Mesenchymal stem cell (in vitro differentiated cells and primary cell): Measurements from ENCODE around the gene C6orf15.

Source experiments
- DNase-seq: peaks from one replicate; pipeline ENCODE4 v3.0.0-alpha.2; 2013
- H2AFZ ChIP-seq: one replicate; pipeline ENCODE4 v1.6.1; 2013; ENCODE audit warnings: low read depth, mild to moderate bottlenecking, control low read depth, inconsistent platforms, low read length, moderate library complexity
- H2AK5ac ChIP-seq: 2 replicates; pipeline ENCODE4 v1.6.1; 2013; ENCODE audit warnings: low read length, moderate library complexity, mild to moderate bottlenecking, inconsistent platforms; ENCODE audit not compliant: severe bottlenecking
- H2BK120ac ChIP-seq: one replicate; pipeline ENCODE4 v1.6.1; 2013; ENCODE audit warnings: low read depth, mild to moderate bottlenecking, inconsistent platforms, low read length, moderate library complexity
- H2BK12ac ChIP-seq, 2 experiments: one replicate each; pipeline ENCODE4 v1.6.1; 2013; ENCODE audit warnings: inconsistent platforms in 2 of 2, low read length in 2 of 2, mild to moderate bottlenecking in 2 of 2, moderate library complexity in 2 of 2, control low read depth in 1 of 2
- H2BK15ac ChIP-seq: one replicate; pipeline ENCODE4 v1.6.1; 2013; ENCODE audit warnings: mild to moderate bottlenecking, low read depth, inconsistent platforms; ENCODE audit not compliant: poor library complexity, severe bottlenecking
- H2BK5ac ChIP-seq: 2 replicates; pipeline ENCODE4 v1.6.1; 2013; ENCODE audit warnings: low read depth, mild to moderate bottlenecking, low read length, control low read depth, inconsistent platforms; ENCODE audit not compliant: poor library complexity, severe bottlenecking
- H3K14ac ChIP-seq, 2 experiments: one replicate each; pipeline ENCODE4 v1.6.1; 2013; ENCODE audit warnings: inconsistent platforms in 2 of 2, low read length in 2 of 2, control low read depth in 1 of 2, mild to moderate bottlenecking in 1 of 2, moderate library complexity in 1 of 2
- H3K18ac ChIP-seq, 2 experiments: one replicate each; pipeline ENCODE4 v1.6.1; 2013; ENCODE audit warnings: inconsistent platforms in 2 of 2, low read length in 2 of 2, control low read depth in 1 of 2, low read depth in 1 of 2, mild to moderate bottlenecking in 1 of 2
- H3K23ac ChIP-seq, 2 experiments: one replicate each; pipeline ENCODE4 v1.6.1; 2013; ENCODE audit warnings: inconsistent platforms in 2 of 2, low read length in 2 of 2, mild to moderate bottlenecking in 2 of 2, moderate library complexity in 2 of 2, control low read depth in 1 of 2
- H3K27ac ChIP-seq: 2 replicates; pipeline ENCODE4 v1.5.1; 2013; ENCODE audit warnings: mild to moderate bottlenecking, moderate library complexity, low read length, control low read depth, inconsistent platforms; ENCODE audit not compliant: poor library complexity, severe bottlenecking
- H3K27me3 ChIP-seq, 2 experiments: 2 replicates each; pipeline versions ENCODE4 v1.6.1 to v1.7.0; 2013; ENCODE audit warnings: low read length in 2 of 2, mild to moderate bottlenecking in 2 of 2, moderate library complexity in 2 of 2, control low read depth in 1 of 2, inconsistent platforms in 1 of 2; ENCODE audit not compliant: control insufficient read depth in 1 of 2, insufficient read depth in 1 of 2
- H3K36me3 ChIP-seq, 2 experiments: 2 replicates each; pipeline versions ENCODE4 v1.6.1 to v1.7.0; 2013; ENCODE audit warnings: low read length in 2 of 2, control low read depth in 1 of 2, inconsistent platforms in 1 of 2, low read depth in 1 of 2, mild to moderate bottlenecking in 1 of 2; ENCODE audit not compliant: insufficient read depth in 2 of 2, control insufficient read depth in 1 of 2
- H3K4ac ChIP-seq, 2 experiments: one replicate each; pipeline ENCODE4 v1.6.1; 2013; ENCODE audit warnings: inconsistent platforms in 2 of 2, low read length in 2 of 2, mild to moderate bottlenecking in 2 of 2, moderate library complexity in 2 of 2, control low read depth in 1 of 2, low read depth in 1 of 2
- H3K4me1 ChIP-seq: 2 replicates; pipeline ENCODE4 v1.6.1; 2013; ENCODE audit warnings: low read depth, low read length, control low read depth; ENCODE audit not compliant: control insufficient read depth, insufficient read depth
- H3K4me2 ChIP-seq: 2 replicates; pipeline ENCODE4 v1.6.1; 2013; ENCODE audit warnings: low read length, mild to moderate bottlenecking, inconsistent platforms; ENCODE audit not compliant: poor library complexity, severe bottlenecking
- H3K4me3 ChIP-seq, 2 experiments: 2 replicates each; pipeline versions ENCODE4 v1.5.1 to v1.7.0; 2013; ENCODE audit warnings: low read length in 2 of 2, mild to moderate bottlenecking in 2 of 2, control low read depth in 1 of 2, low read depth in 1 of 2; ENCODE audit not compliant: insufficient read depth in 1 of 2
- H3K79me1 ChIP-seq: replicated peaks from 2 replicates; pipeline ENCODE4 v1.6.1; 2013; ENCODE audit warnings: mild to moderate bottlenecking, control low read depth, low read length, inconsistent platforms; ENCODE audit not compliant: poor library complexity, severe bottlenecking
- H3K9ac ChIP-seq: 2 replicates; pipeline ENCODE4 v1.7.0; 2013; ENCODE audit warnings: mild to moderate bottlenecking, low read length, moderate library complexity
- H3K9me3 ChIP-seq: 2 replicates; pipeline ENCODE4 v1.7.0; 2013; ENCODE audit warnings: mild to moderate bottlenecking, low read length; ENCODE audit not compliant: control insufficient read depth
- H4K8ac ChIP-seq: one replicate; pipeline ENCODE4 v1.6.1; 2013; ENCODE audit warnings: inconsistent platforms, mild to moderate bottlenecking, low read length, moderate library complexity
- H4K91ac ChIP-seq: one replicate; pipeline ENCODE4 v1.6.1; 2013; ENCODE audit warnings: mild to moderate bottlenecking, low read length, inconsistent platforms
- WGBS: methylation state at CpG from one replicate; pipeline ENCODE4 v1.1.7; 2013; ENCODE audit warnings: mixed read lengths; 5-methylcytosine and 5-hydroxymethylcytosine counted together

C6orf15 gene

GRCh38 chr6:31131595-31131994 is 19.2 kb upstream of the C6orf15 start:
- Histone ChIP-seq H4K91ac (no peak overlapping the region), H2AK5ac (no peak overlapping the region), H4K8ac (no peak overlapping the region), H3K79me1 (no peaks in the 10 kb centered on the region), H3K27me3 (peaks cover 13 to 28% of the 10 kb centered on the region in 2 experiments), H3K4me2 (no peak overlapping the region), H2BK12ac (no peak overlapping the region), H3K9me3 (no peaks in the 10 kb centered on the region), H3K36me3 (no peaks in the 10 kb centered on the region), H3K4me3 (no peak overlapping the region), H3K9ac (no peak overlapping the region), H3K18ac (no peak overlapping the region), H3K27ac (no peak overlapping the region), H2BK120ac (no peak overlapping the region), H3K4me1 (peaks cover 3% of the 10 kb centered on the region), H3K14ac (no peak overlapping the region), H2BK15ac (no peak overlapping the region), H2BK5ac (no peak overlapping the region), H2AFZ (no peak overlapping the region), H3K23ac (no peak overlapping the region), H3K4ac (no peak overlapping the region)
- no peak for DNase-seq
- 91% methylated on average over 3 of the region's 3 CpGs for WGBS

DNA sequence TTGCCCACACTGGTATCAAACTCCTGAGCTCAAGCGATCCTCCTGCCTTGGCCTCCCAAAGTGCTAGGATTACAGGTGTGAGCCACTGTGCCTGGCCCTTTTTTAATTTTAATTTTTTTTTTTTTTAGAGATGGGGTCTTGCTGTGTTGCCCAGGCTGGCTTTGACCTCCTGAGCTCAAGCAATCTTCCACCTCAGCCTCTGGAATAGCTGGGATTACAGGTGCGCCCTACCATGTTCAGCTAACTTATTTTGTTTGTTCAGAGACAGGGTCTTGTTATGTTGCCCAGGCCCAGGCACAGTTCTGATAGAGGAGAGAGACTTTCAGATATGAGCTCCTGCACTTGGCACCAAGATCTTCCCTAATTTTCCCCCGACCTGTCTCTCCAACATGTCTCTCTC is 18.4 kb upstream of the C6orf15 start:
- H3K36me3 ChIP-seq: peaks cover 0 to 2% of the 10 kb centered on the region in 2 experiments
- H2BK5ac ChIP-seq: no peak overlapping the region
- no peak overlapping the region for H2AK5ac ChIP-seq
- no peak overlapping the region for H3K4ac ChIP-seq
- no peak overlapping the region for H3K23ac ChIP-seq
- H3K27me3 ChIP-seq: peaks cover 13 to 29% of the 10 kb centered on the region in 2 experiments
- no peak overlapping the region for H3K27ac ChIP-seq
- no peak overlapping the region for H2BK120ac ChIP-seq
- no peak overlapping the region for H3K9ac ChIP-seq
- H2AFZ ChIP-seq: no peak overlapping the region
- no peaks in the 10 kb centered on the region for H3K79me1 ChIP-seq
- H3K4me3 ChIP-seq: no peak overlapping the region
- H3K4me2 ChIP-seq: no peak overlapping the region
- DNase-seq: no peak
- no peak overlapping the region for H2BK15ac ChIP-seq
- H4K91ac ChIP-seq: no peak overlapping the region
- no peak overlapping the region for H3K18ac ChIP-seq
- peaks cover 10% of the 10 kb centered on the region for H3K4me1 ChIP-seq
- 91% methylated on average over 2 of the region's 3 CpGs for WGBS
- no peaks in the 10 kb centered on the region for H3K9me3 ChIP-seq
- H3K14ac ChIP-seq: no peak overlapping the region
- H4K8ac ChIP-seq: no peak overlapping the region
- no peak overlapping the region for H2BK12ac ChIP-seq

DNA sequence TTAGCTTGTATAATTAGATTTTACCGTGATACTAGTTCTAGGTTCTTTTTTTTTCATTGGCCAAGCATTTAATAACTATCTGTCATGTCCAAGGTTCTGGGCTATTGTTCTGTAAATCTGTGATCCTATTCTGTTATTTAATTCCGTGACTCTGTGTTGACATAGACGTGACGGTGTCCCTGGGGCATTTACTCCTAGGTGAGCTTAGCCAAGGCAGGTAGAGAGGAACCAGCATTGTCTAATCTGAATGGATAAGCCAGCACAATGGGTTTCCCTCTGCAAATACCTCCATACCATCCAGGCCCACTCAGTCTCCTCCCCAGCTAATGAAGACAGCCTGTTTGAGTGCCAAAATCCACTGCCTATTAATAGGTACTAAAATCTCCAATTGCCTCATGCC is 16.8 kb upstream of the C6orf15 start:
- Histone ChIP-seq H2BK120ac (no peak overlapping the region), H4K91ac (no peak overlapping the region), H3K27me3 (peaks cover 13 to 29% of the 10 kb centered on the region in 2 experiments), H3K4me2 (no peak overlapping the region), H3K9me3 (no peaks in the 10 kb centered on the region), H3K4ac (no peak overlapping the region), H2BK12ac (no peak overlapping the region), H3K36me3 (peaks cover 0 to 2% of the 10 kb centered on the region in 2 experiments), H3K9ac (no peak overlapping the region), H3K79me1 (no peaks in the 10 kb centered on the region), H3K14ac (no peak overlapping the region), H3K4me3 (no peak overlapping the region), H3K23ac (no peak overlapping the region), H3K18ac (no peak overlapping the region), H3K4me1 (peaks cover 18% of the 10 kb centered on the region), H2BK15ac (no peak overlapping the region), H4K8ac (no peak overlapping the region), H3K27ac (no peak overlapping the region), H2AK5ac (no peak overlapping the region), H2BK5ac (no peak overlapping the region), H2AFZ (no peak overlapping the region)
- 87% methylated on average over 3 of the region's 4 CpGs for WGBS
- no peak for DNase-seq

DNA sequence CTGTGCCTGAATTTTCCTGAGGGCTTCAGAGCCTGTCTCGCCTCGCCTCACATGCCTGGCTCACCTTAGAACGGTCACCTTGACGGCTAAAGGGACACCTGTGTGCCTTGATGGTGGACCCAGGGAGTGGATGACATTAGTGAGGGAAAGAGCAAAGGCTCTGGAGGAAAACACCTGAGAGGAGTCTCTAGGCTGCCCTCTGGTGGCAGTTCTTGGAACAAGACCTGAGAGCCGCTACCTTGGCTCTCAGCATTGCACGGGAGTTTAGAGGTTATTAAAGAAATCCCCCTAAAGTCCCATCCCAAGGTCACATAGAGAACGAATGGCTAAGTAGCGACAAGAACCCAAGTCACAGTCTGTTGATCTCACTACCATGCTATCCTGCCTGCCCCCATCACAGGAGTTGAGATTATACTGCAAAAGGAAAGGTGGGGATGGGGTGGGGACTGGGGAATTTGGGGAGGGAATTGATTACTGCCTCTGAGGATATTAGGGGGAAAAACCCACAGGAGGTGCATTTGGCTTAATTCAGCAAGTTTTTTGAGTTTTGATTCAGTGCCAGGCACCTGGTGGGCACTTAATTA is 15.8 kb upstream of the C6orf15 start:
- H3K14ac ChIP-seq: no peak overlapping the region
- H3K9ac ChIP-seq: no peak overlapping the region
- peaks cover 27% of the 10 kb centered on the region for H3K4me1 ChIP-seq
- H3K4me2 ChIP-seq: no peak overlapping the region
- WGBS: 1% methylated on average over 8 of the region's 8 CpGs
- no peaks in the 10 kb centered on the region for H3K9me3 ChIP-seq
- no peaks in the 10 kb centered on the region for H3K79me1 ChIP-seq
- no peak overlapping the region for H2BK15ac ChIP-seq
- no peak overlapping the region for H3K18ac ChIP-seq
- no peak overlapping the region for H3K4me3 ChIP-seq
- H2BK120ac ChIP-seq: no peak overlapping the region
- H3K23ac ChIP-seq: no peak overlapping the region
- peaks cover 13 to 31% of the 10 kb centered on the region in 2 experiments for H3K27me3 ChIP-seq
- no peak overlapping the region for H2BK5ac ChIP-seq
- no peak overlapping the region for H3K4ac ChIP-seq
- H2AFZ ChIP-seq: no peak overlapping the region
- H4K8ac ChIP-seq: no peak overlapping the region
- no peak overlapping the region for H3K27ac ChIP-seq
- peak; percentile 45 for DNase-seq
- no peak overlapping the region for H4K91ac ChIP-seq
- peaks cover 0 to 2% of the 10 kb centered on the region in 2 experiments for H3K36me3 ChIP-seq
- H2BK12ac ChIP-seq: no peak overlapping the region
- no peak overlapping the region for H2AK5ac ChIP-seq
